ENCODE results near the gene TNNT3.

The TNNT3 gene

GRCh38 chr11:1920128-1920908 lies 815 bp downstream of the TNNT3 start:
- TF ChIP-seq CTCF (IDR thresholded peaks at IDR 0.05; ENCODE audit: extremely low read depth, missing control alignments): no peak
- DNase-seq (ENCODE audit: low spot score): peak; percentile 24

GRCh38 chr11:1920909-1921573 lies 1.5 kb downstream of the TNNT3 start:
- peak; percentile 29 for DNase-seq (ENCODE audit: low spot score)
- TF ChIP-seq CTCF (IDR thresholded peaks at IDR 0.05; ENCODE audit: extremely low read depth, missing control alignments): no peak

- peak; percentile 25 for DNase-seq (ENCODE audit: low spot score)
- TF ChIP-seq CTCF (IDR thresholded peaks at IDR 0.05; ENCODE audit: extremely low read depth, missing control alignments): no peak
Observed at GRCh38 chr11:1921574-1922141, 2.2 kb downstream of the TNNT3 start.

GRCh38 chr11:1922481-1923081 lies 3.1 kb downstream of the TNNT3 start:
- DNase-seq (ENCODE audit: low spot score): no peak
- no peak for TF ChIP-seq CTCF (IDR thresholded peaks at IDR 0.05; ENCODE audit: extremely low read depth, missing control alignments)

GRCh38 chr11:1923201-1923956 lies 3.9 kb downstream of the TNNT3 start:
- DNase-seq (ENCODE audit: low spot score): peak; percentile 21
- no peak for TF ChIP-seq CTCF (IDR thresholded peaks at IDR 0.05; ENCODE audit: extremely low read depth, missing control alignments)

- no peak for TF ChIP-seq CTCF (IDR thresholded peaks at IDR 0.05; ENCODE audit: extremely low read depth, missing control alignments)
Observed at GRCh38 chr11:1924181-1924580, 4.7 kb downstream of the TNNT3 start.

More at GRCh38 chr11:1924181-1924580, 4.7 kb downstream of the TNNT3 start:
- no peak for DNase-seq (ENCODE audit: low spot score)
